ENCODE data around the gene ARFGEF2.

GRCh38 chr20:48908656-48909319, 12.7 kb upstream of the ARFGEF2 start:
- TF ChIP-seq, protein P1, sequence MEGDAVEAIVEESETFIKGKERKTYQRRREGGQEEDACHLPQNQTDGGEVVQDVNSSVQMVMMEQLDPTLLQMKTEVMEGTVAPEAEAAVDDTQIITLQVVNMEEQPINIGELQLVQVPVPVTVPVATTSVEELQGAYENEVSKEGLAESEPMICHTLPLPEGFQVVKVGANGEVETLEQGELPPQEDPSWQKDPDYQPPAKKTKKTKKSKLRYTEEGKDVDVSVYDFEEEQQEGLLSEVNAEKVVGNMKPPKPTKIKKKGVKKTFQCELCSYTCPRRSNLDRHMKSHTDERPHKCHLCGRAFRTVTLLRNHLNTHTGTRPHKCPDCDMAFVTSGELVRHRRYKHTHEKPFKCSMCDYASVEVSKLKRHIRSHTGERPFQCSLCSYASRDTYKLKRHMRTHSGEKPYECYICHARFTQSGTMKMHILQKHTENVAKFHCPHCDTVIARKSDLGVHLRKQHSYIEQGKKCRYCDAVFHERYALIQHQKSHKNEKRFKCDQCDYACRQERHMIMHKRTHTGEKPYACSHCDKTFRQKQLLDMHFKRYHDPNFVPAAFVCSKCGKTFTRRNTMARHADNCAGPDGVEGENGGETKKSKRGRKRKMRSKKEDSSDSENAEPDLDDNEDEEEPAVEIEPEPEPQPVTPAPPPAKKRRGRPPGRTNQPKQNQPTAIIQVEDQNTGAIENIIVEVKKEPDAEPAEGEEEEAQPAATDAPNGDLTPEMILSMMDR (IDR thresholded peaks at IDR 0.05; ENCODE audit: poor library complexity, severe bottlenecking) = no peak
- TF ChIP-seq REST (IDR thresholded peaks at IDR 0.05; ENCODE audit: borderline replicate concordance) (no peak), EP300 (conservative IDR thresholded peaks at IDR 0.05; ENCODE audit: poor library complexity, severe bottlenecking) (no peak), EZH2 (IDR thresholded peaks at IDR 0.05; ENCODE audit: borderline replicate concordance, insufficient read depth, low read length, poor library complexity, severe bottlenecking) (no peak), TAF1 (IDR thresholded peaks at IDR 0.05; ENCODE audit: low read depth) (no peak), RAD21 (conservative IDR thresholded peaks at IDR 0.05) (no peak), POLR2AphosphoS5 (IDR thresholded peaks at IDR 0.05) (no peak), SMC3 (conservative IDR thresholded peaks at IDR 0.05; ENCODE audit: poor library complexity) (no peak)
